GM21717 (cell line): ENCODE data around the gene HYAL3.

ENCODE experiments used
- ATAC-seq: cut with Tn5 transposase; IDR thresholded peaks from one replicate; pipeline ENCODE4 v1.9.1; 2021; ENCODE audit warnings: mild to moderate bottlenecking, moderate library complexity; ENCODE audit not compliant: unreplicated experiment

Gene HYAL3

GRCh38 chr3:50330330-50330729, 31.1 kb upstream of the HYAL3 start:
- no peak for ATAC-seq

GRCh38 chr3:50327943-50328691, 28.9 kb upstream of the HYAL3 start, which contains the start of gene TUSC2:
TUSC2 (minus strand) TSS chr3:50328223; CDS start chr3:50328099, 124 bp downstream.
- peak; percentile 69 for ATAC-seq

DNA sequence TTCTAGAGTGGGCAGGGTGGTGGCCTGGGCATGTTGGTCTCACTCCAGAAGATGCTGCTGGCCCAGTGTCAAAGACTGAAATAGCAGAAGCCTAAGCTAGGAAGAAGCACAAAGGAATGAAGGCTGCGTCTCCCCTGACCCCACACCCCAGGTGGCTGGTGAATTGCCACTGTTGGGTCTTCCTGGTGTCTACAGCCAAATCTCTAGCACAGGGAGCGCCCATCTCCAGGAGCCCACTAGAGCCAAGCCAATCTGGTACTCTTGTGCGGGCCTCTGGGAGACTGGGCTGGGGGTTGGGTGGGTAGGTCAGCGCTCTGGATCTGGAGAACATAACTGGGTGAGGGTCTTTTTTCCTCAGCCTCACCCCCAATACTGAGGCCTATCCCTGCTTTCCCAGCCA, 27.9 kb upstream of the HYAL3 start:
- no peak for ATAC-seq

DNA sequence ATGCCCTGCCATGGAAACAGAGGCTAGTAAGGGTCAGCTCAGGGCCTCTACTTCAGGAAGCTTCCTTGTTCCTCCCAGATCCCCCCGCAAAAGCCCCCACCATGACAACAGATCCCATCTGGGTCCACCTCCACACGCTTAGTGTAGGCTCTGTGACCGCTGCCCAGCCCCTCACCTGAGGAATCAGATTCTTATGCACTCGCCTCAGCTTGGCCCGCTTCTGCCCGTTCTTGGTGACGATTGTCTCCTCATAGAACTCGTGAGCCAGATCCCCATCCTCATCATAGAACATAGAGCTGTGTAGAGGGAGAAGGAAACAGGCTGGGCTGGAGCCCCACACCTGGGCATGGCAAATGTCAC, 27.0 kb upstream of the HYAL3 start:
- no peak for ATAC-seq

DNA sequence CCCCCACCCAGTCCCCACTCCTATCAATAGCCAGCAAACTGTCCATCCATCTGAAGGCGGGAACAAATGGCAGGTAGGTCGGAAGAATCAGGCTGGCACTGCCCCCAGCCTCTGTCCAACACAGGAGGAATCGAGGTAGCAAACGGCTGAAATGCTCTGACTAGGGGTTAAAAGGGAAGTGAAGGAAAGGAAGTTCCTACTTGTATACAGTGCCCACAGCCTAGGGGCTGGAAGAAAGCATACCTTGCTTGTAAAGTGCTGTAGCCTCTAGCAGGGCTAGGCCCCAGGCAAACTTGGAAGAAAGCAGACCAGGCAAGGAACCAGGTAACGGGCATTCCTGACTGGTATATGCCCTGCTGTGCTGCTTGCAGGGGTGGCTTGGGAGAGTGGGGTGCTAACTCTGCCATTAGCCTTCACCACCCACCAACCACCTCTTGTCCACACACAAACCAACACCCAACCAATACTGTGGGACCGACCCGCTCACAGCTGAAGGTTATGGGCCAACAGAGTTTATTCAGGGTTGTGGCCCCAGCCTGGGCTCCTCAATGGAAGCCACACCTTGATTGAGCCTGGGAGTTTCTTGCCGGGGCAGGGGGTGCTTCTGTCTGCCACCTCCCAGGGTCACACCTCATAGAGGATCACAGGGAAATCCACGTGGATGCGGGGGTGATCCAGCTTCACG, 26.4 kb upstream of the HYAL3 start:
- ATAC-seq: no peak

DNA sequence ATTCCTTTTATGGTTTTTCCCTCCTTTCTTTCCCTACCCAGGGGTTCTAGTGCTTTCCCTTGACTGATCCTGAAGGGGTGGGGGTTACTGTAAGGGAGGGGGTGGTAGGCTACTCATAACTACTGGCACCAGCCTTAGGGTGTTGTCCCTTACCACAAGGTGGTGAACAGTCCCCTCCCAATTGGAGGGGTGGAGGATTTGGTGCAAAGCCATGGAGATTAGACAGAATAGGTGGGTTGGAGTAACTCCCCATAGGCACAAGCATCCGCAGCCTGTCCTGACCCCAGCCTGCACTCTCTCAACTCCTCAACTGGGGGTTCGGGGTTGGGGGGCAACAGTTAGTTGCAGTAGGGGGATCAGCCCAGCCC, 25.9 kb upstream of the HYAL3 start:
- no peak for ATAC-seq

- ATAC-seq: no peak
These were observed 25.3 kb upstream of the HYAL3 start for GRCh38 chr3:50324351-50325112.

GRCh38 chr3:50323614-50324199, 24.5 kb upstream of the HYAL3 start:
- no peak for ATAC-seq

DNA sequence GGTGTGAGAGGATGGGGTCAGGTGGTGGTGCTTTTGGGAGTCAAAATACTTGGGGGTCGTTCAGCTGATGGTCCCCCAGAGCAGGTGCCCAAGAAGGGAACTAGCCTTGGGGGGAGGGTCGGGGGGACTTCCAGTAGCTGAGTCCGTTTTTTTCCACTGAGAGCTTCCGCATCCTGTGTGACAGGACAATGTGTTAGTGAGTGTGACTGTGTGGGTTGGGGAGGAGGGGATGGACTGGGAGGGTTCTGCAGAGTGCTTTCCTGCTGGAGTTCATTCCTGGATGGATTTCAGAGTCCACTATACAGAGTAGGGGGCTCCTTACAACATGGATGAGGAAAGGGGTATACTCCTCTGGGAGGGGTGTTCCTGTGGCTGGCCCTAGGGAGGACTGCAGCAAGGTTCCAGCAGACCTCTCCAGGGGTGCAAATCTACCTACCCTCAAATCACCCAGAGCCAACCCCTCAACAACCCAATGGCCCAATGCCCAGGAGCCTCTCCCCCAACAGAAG, 23.9 kb upstream of the HYAL3 start:
- ATAC-seq: no peak

DNA sequence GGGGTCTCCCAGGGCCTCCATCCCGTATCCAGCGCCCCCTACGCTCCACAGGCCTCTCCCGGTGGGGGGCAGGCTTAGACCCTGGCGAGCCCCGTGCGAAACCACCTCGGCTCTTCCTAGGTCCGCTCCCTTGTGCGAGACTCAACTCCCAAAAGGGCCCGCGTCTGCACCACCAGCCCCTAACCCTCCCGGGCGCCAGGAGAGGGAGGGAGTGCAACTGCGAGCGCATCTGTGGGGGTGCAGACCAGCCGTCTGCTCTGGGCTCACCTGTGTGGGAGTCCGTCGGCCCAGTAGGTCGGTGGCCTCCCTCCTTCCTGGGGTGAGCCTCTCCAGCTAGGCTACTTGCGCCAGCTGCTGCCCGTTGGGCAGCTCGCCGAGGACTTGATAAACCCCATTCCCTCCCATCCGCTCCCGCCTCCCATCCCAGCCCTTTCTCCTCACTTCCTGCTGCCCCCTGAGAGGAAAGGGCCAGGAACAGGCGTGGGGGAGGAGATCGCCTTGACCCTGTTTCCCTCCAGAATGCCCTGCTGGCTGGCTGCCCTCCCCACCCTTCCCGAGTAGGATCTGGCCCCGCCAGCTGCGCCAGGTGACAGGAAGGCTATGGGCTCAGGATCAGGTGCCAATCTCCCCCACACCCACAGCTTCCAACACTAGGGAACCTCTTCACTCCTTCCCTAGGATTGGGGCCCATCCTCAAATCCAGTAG, 23.3 kb upstream of the HYAL3 start, which contains the start of gene HYAL2:
HYAL2 (minus strand) TSS at position 360 of the 706 bp plus-strand sequence. CDS start 2,256 bp downstream, outside the sequence.
- no peak for ATAC-seq

DNA sequence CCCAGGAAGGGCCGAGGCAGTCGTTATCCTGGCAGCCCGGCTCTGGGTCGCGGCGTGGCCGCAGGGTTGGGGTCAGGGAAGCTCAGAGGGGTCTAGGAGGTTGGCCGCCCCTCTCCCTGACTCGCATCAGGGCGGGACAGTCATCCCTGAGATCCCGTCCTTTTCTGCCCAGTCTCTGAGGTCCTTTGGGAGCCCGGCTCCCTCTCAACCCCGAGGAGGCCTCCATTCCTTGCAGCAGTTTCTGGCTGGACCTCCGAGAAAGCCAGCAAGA, 22.8 kb upstream of the HYAL3 start:
- no peak for ATAC-seq

DNA sequence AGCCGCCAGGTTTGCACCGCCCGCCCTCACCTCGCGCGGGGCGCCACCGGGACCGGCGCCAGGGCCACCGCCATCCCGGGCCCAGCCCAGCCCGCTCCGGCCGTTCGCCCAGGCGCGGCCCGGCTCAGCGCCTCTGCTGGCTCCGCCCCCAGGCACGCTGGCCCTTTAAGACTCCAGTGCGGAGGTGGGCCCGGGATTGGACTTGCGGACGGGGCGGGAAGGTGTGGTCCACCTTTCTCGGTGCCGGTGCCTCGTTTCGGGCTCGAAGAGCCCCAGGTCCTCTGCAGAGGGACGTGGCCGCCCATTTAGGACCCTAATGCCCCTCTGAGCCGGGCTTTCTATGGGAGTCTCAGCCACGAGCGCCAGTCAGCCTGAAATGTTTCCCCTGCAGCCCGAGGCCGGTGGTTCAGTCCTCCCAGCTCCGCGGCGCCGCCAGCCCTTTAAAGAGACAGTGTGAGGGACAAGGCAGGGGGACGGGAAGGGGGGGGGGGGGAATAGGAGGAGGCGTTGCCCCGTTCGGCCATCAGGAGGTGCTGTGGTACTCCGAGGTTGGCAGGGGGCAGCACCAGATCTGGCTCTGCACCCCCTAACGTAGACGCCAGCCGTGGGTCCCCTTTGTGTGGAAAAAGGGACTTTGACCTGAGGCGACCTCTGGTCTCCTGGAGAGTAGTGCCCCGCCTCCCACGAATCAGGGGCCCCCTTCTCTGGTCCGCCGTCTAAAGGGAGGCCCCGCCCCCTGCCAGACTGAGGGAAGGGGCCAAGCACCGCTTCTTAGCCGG, 22.3 kb upstream of the HYAL3 start:
- ATAC-seq: peak; percentile 65

GRCh38 chr3:50320853-50321335, 21.7 kb upstream of the HYAL3 start:
- peak; percentile 31 for ATAC-seq

DNA sequence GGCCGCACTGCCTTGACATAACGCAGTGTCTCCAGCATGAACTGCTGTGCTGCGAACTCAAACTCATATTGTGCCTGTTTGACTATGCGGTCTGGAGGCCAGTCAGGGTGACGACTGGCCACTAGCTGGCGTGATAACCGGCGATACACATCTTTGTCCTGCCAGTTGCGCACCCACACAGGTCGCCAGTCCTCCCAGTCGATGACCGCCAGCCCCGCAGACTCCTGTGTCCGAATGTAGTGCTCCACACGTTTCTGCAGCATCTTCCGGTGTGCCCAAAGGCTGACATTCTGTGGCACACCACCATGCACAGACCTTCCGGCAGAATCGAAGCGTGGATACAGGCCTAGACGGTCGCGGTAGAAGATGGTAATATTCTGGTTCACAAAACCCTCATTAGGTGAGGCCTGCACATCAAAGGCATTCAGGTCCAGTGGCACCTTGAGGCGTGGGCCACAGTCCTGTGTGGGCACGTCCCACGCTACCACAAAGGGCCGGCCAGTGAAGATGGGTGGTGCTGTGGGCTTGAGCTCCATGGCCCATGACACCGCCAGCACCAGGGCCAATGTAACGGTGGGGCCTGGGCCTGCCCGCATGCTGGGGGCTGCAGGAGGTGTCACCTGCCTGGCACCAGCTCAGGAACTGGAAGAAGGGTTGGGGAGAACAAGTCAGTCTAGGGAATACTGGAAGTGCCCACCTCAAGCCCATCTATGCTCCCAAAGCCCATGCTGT, 20.9 kb upstream of the HYAL3 start:
- no peak for ATAC-seq

DNA sequence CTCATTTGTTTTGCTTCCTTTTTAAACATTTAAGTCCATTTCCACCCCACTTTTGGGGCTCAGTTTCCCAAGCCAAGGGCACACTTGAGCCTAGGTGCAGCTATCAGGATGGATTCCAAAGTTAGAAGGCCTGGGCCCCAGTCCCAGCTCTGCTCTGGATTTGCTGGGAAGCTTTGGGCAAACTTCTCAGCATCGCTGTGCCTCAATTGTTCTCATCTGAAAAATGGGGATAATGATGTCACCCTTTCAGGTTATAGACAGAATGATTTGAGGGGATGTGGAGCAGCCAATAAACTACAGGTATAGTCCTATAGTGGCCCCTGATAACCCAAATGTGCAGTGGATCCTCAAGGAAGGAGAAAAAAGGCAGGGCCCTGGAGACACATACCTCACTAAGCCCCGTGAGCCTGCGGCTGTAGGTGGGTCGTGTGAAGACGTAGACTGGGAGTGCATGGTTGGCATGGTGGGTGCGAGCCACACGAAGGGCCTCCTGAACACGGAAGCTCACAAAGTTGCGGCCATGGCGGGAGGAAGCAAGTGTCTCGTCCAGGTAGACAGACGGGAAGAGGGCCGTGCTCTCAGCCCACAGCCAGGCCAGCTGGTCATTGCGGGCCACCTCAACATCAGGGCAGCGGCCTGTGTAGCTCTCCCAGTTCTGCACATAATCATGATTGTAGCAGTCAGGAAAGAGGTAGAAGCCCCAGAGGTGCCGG, 20.1 kb upstream of the HYAL3 start:
- ATAC-seq: no peak

DNA sequence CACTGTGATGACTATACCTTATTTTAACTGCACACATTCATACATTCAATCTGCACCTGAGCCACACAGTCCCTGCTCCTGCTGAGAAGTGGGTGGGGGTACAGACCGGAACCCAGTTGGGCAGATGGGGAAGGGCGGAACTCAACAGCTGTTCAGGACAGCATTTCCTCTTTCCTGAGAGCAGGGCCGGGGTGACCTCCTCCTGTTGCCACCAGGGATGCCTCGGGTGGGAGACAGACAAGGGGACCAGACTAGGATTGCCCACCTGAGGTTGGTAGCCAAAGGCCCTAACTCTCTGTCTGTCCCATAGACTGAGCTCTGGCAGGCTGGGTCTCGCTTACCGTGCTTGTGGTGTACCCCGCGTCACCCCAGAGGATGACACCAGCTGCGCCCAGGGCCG, 19.4 kb upstream of the HYAL3 start:
- no peak for ATAC-seq

GRCh38 chr3:50318163-50318562, 19.0 kb upstream of the HYAL3 start:
- no peak for ATAC-seq

GRCh38 chr3:50317300-50317699, 18.1 kb upstream of the HYAL3 start:
- ATAC-seq: no peak
